GM21717 (cell line): Measurements from ENCODE around the gene SLC4A1.
A peak's percentile ranks its signal among the peaks of the same experiment; 100 is the strongest.

Experiments used
- ATAC-seq: cut with Tn5 transposase; IDR thresholded peaks from one replicate; pipeline ENCODE4 v1.9.1; 2021; ENCODE audit warnings: mild to moderate bottlenecking, moderate library complexity; ENCODE audit not compliant: unreplicated experiment

SLC4A1 gene

GRCh38 chr17:44207319-44207718 lies 60.6 kb downstream of the SLC4A1 start:
- ATAC-seq = no peak

DNA sequence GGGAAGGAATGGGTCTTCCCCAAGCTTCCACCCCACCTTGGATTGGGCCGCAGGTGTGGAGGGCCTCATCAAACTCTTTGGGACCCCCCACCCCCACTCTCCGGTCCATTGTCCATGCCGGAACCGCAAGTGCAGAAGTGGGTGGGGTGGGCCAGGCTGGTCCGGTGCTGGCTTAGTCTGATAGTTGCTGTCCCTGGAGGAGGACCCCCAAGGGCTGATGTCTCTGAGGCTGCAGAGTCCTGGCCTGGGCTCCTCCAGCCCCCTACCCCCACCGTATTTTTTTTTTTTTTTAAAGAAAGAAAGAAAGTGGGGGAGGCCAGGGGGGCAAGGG lies 61.1 kb downstream of the SLC4A1 start:
- no peak for ATAC-seq

DNA sequence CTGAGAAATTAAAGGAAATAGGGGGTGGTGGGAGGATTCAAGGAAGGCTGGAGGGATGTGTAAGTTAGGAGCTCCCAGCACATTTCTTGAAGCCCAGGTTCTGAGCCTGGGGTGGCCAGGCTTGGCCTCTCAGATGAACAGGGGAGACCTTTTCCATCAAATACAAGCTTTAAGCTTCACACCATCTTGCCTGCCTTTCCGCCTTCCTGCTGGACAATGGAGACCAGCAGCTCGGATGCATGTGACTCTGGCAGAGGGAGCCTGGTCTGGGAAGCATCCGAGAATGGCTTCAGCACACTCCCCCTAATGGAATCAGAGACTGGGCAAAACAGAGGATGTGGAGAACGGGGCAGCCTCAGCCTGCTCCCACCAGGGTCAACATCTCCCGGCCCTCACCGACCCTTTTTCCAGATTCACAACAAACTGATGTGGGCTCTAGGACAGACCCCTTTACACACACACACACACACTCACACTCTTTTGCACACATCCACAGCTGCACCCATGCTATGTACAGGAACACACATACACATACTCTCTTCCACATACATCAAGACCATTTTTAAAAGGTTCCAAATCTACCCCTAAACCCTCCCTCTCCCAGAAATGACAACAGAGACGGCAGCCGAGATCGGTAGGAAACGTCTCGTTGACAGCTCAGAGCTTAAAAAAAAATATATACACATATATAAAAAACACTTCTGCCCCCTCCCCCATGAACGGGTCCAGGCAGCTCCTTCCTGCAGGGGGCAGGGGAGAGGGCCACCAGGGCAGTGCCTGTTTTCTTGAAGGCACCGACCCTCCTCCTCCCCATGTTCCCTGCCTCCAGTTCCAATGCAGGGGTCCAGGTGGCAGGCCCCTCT lies 61.7 kb downstream of the SLC4A1 start:
- ATAC-seq = no peak

DNA sequence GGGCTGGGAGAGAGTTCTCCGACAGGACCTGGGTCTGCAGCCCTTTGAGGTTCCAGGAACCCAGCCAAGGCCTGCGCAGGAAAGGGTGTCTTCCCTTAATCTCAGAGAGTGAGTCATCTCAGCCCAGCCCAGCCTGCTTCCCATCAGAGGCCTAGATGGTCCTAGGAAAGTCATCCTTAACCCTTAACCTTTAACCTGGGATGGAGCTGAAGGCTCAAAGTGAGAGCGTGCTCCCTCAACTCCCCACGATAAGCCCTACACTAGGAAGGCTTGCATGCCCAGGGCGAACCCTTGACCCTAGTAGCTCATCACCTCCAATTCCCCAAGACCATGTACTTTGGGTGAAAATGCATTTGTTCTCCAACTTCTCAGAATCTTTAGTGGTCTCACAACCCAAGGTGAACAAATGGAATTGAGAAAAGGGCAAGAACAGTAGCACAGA lies 63.5 kb downstream of the SLC4A1 start:
- no peak for ATAC-seq

DNA sequence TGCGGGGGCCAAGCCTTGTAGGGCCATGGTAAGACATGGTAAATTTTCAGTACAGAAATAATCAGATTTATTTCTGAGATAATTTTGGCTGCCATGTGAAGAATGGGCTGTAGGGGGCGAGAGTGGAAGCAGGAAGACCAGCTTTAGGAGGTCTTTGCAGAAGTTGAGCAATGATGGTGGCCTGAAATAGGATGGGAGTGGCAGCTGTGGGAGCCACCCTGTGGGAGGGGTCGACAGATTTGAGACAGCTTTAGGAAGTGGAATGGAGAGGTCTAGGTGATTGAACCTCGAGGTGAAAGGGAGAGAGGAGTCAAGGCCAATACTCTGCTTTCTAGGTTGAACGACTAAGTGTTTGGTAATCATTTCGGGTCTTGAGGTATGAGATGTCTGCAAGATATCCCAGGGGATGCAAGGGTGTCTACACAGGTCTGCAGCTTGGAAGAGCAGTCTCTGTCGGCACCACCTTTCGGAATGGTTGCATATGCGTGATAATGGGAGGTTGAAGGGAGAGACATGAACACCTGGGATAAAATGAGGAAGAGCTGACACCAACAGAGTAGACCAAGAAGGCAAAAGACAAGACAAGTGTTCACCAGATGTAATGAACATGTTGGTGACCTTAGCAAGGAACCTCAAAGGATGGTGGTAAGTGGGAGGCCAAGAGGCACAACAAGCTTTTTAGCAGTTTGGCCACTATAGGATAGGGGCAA lies 64.0 kb downstream of the SLC4A1 start:
- ATAC-seq = no peak

DNA sequence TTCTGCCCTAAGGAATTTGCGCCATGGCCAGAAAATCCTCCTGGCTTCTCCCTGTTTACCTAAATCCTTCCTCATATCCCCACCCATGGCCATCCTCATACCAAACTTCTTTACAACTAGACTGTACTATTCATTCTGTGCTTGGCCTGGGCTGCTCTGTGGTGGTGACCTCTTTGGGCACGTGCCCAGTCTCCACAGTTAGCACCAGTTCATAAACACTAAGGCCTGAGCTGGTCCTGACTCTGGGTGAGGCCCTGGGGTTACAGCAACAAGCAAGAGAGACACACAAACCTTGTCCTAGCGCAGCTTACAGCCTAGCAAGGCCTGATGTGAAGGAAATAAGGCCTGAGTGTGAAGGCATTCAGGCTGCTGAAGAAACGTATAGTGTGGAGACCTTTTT lies 65.2 kb downstream of the SLC4A1 start:
- ATAC-seq = no peak

GRCh38 chr17:44200478-44201155 lies 67.3 kb downstream of the SLC4A1 start:
- no peak for ATAC-seq

DNA sequence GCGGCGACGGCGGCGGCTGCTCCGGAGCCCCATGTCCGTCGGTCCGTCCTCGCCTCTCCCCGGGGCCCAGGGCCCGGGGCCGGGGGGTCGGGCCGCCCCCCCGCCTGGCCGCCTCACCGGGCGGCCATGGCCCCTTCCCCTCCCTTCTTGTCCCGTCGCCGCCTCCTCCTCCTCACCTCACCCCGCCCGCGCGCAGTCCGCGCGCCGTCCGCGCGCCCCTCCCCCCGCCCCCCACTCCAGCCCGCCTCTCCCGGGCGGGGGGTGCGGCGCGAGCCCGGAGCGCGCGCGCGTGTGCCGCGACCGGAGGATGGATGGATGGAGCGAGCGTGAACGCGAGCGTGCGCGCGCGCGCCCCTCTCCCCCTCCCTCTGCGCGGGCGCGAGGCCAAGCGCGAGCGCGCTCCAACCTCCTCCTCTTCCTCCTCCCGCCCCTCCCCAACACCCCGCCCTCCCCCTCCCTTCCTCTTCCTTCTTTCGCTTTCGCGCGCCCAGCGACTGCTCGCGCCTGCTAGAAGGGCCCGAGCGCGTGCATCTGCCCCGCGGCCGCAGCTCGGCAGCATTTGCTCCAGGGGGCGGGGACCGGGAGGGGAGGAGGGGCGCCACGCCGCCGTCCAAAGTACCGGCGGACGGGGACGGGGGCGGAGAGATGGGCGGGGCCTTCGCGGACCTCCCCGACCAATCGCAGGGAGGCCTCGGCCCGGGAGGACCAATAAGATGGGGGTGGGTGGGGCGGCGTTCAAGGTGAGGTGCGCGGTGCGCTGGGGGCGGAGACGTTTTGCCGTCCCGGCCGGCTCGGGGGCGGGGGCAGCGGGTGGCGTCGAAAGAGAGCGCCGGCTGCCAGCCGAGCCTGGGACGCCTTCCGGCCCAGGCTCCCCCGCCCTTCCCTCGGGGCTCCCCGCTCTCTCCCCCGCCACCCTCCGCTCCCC lies 68.1 kb downstream of the SLC4A1 start, which contains the start of gene ATXN7L3:
ATXN7L3 (minus strand) TSS at position 332 of the 925 bp plus-strand sequence. CDS start 1,814 bp downstream, outside the sequence.
- ATAC-seq = peak; percentile 54

- ATAC-seq = peak; percentile 9
These were observed 69.0 kb downstream of the SLC4A1 start for GRCh38 chr17:44198721-44199552.
